GM23338 (cell line): ENCODE results near the gene CCDC175. TPM values are rescaled to one million over a fixed set of nuclear protein-coding genes. Genes with fewer than 3 reads are reported as not detected.

Source experiments
- ATAC-seq: fragments of 200-7000 bp; cut with Tn5 transposase; 3 replicates; pipeline ENCODE4 v1.9.1; 2020
- DNase-seq: peaks from one replicate; pipeline ENCODE4 v3.0.0-alpha.2; 2015; ENCODE audit warnings: low spot score
- H2AFZ ChIP-seq: fragments of 200-600 bp; sonication (generic); 2 replicates; pipeline ENCODE4 v1.8.0; 2016; ENCODE audit warnings: antibody characterized with exemption, mild to moderate bottlenecking, moderate library complexity
- H3F3A ChIP-seq: fragments of 200-600 bp; sonication (generic); replicated peaks from 2 replicates; pipeline ENCODE4 v1.8.0; 2017; ENCODE audit warnings: antibody characterized with exemption, mixed run types, low read depth
- H3K27ac ChIP-seq: fragments of 200-600 bp; sonication (generic); 2 replicates; pipeline ENCODE4 v1.6.1; 2016; ENCODE audit warnings: low read depth
- H3K27me3 ChIP-seq: fragments of 200-600 bp; sonication (generic); 2 replicates; pipeline ENCODE4 v1.8.0; 2016; ENCODE audit warnings: mild to moderate bottlenecking, mixed run types, moderate library complexity; ENCODE audit not compliant: insufficient read depth
- H3K36me3 ChIP-seq: fragments of 200-600 bp; sonication (generic); 2 replicates; pipeline ENCODE4 v1.8.0; 2016; ENCODE audit warnings: mild to moderate bottlenecking; ENCODE audit not compliant: insufficient read depth
- H3K4me1 ChIP-seq: fragments of 200-600 bp; sonication (generic); 2 replicates; pipeline ENCODE4 v1.8.0; 2016; ENCODE audit warnings: mild to moderate bottlenecking, moderate library complexity; ENCODE audit not compliant: insufficient read depth
- H3K4me2 ChIP-seq: fragments of 200-600 bp; sonication (generic); 2 replicates; pipeline ENCODE4 v1.7.1; 2017; ENCODE audit warnings: mixed run types
- H3K4me3 ChIP-seq: fragments of 200-600 bp; sonication (generic); 2 replicates; pipeline ENCODE4 v1.6.1; 2016; ENCODE audit warnings: mixed run types
- H3K79me2 ChIP-seq: fragments of 200-600 bp; sonication (generic); replicated peaks from 2 replicates; pipeline ENCODE4 v1.8.0; 2017; ENCODE audit warnings: mild to moderate bottlenecking; ENCODE audit not compliant: insufficient read depth
- H3K9me2 ChIP-seq: fragments of 200-600 bp; sonication (generic); 2 replicates; pipeline ENCODE4 v1.8.0; 2017; ENCODE audit not compliant: insufficient read depth
- H4K20me1 ChIP-seq: fragments of 200-600 bp; sonication (generic); replicated peaks from 2 replicates; pipeline ENCODE4 v1.8.0; 2017; ENCODE audit warnings: mild to moderate bottlenecking; ENCODE audit not compliant: insufficient read depth
- H3K27ac Mint-ChIP-seq: 2 replicates; pipeline ENCODE4 v1.8.0; 2020; ENCODE audit warnings: inconsistent platforms, mild to moderate bottlenecking, moderate library complexity, mixed read lengths
- H3K27me3 Mint-ChIP-seq: 3 replicates; pipeline ENCODE4 v1.8.0; 2022; ENCODE audit warnings: low read depth, mild to moderate bottlenecking, moderate library complexity, mixed read lengths, inconsistent platforms; ENCODE audit not compliant: insufficient read depth, poor library complexity
- H3K36me3 Mint-ChIP-seq: 3 replicates; pipeline ENCODE4 v1.8.0; 2021; ENCODE audit warnings: low read depth, mild to moderate bottlenecking, inconsistent platforms, moderate library complexity, mixed read lengths
- H3K4me1 Mint-ChIP-seq: 3 replicates; pipeline ENCODE4 v1.8.0; 2020; ENCODE audit warnings: mild to moderate bottlenecking, inconsistent platforms, mixed read lengths
- H3K4me3 Mint-ChIP-seq: 3 replicates; pipeline ENCODE4 v1.8.0; 2021; ENCODE audit warnings: moderate library complexity, mild to moderate bottlenecking, inconsistent platforms, mixed read lengths
- H3K9me3 Mint-ChIP-seq: 3 replicates; pipeline ENCODE4 v1.8.0; 2020; ENCODE audit warnings: moderate library complexity, mild to moderate bottlenecking, inconsistent platforms, mixed read lengths
- CREB1 ChIP-seq: fragments of 250-450 bp; sonication (Bioruptor Pico); IDR thresholded peaks from 2 replicates; pipeline ENCODE4 v1.5.0; 2020; ENCODE audit warnings: low read depth, mild to moderate bottlenecking, moderate library complexity
- CTCF ChIP-seq, 2 experiments: fragments of 200-600 bp in 1 of 2; sonication (generic) in 1 of 2; conservative IDR thresholded peaks; 2 replicates each; pipeline versions ENCODE4 v1.5.1 to v1.6.1; 2016 to 2017; ENCODE audit warnings: antibody characterized with exemption in 2 of 2, low read depth in 2 of 2, mild to moderate bottlenecking in 2 of 2, moderate library complexity in 1 of 2
- ETS1 ChIP-seq: IDR thresholded peaks from 2 replicates; pipeline ENCODE4 v1.6.1; 2016; ENCODE audit warnings: antibody characterized with exemption
- EZH2 ChIP-seq: fragments of 200-600 bp; sonication (generic); IDR thresholded peaks from one replicate; pipeline ENCODE4 v1.8.0; 2017; ENCODE audit warnings: antibody characterized with exemption, mild to moderate bottlenecking, low read depth; ENCODE audit not compliant: unreplicated experiment
- POLR2AphosphoS5 ChIP-seq: IDR thresholded peaks from 2 replicates; pipeline ENCODE4 v1.6.1; 2016; ENCODE audit warnings: antibody characterized with exemption, low read depth
- STAT1 ChIP-seq: IDR thresholded peaks from one replicate; pipeline ENCODE4 v1.6.1; 2016; ENCODE audit warnings: antibody characterized with exemption; ENCODE audit not compliant: unreplicated experiment
- ZNF114 ChIP-seq: fragments of 250-450 bp; sonication (Bioruptor Pico); IDR thresholded peaks from 2 replicates; pipeline ENCODE4 v1.5.0; 2020; ENCODE audit warnings: mild to moderate bottlenecking, moderate library complexity
- ZNF462 ChIP-seq: fragments of 250-450 bp; sonication (Bioruptor Pico); IDR thresholded peaks from 2 replicates; pipeline ENCODE4 v1.5.0; 2020; ENCODE audit warnings: mild to moderate bottlenecking, moderate library complexity
- polyA plus RNA-seq: library from polyadenylated mRNA; unstranded; fragments of >200 nt; fragmentation: Nextera tagmentation; extraction: Ambion mirVana; gene quantifications from 2 replicates; pipeline ENCODE4 v1.2.1, GENCODE V29; 2016
- total RNA-seq: library from RNA; depleted of rRNA; stranded (reverse); fragments of >200 nt; shearing (Covaris generic); gene quantifications from 2 replicates; pipeline ENCODE4 v1.2.3, GENCODE V29; 2014

Gene CCDC175
- total and polyA plus RNA-seq, 2 experiments from 2014 or later = 0.50 TPM; not detected in 1

- Mint-ChIP-seq H3K27me3 (no peaks in the 10 kb centered on the region), H3K4me3 (no peak overlapping the region), H3K36me3 (peaks cover 6% of the 10 kb centered on the region; the same call in 2 of the 3 replicates), H3K4me1 (peaks cover 9% of the 10 kb centered on the region; the same call in 2 of the 3 replicates), H3K27ac (no peak overlapping the region), H3K9me3 (peaks cover 33% of the 10 kb centered on the region)
- Histone ChIP-seq H3K4me1 (no peaks in the 10 kb centered on the region), H3K79me2 (no peaks in the 10 kb centered on the region), H3K4me3 (no peak overlapping the region), H3K27me3 (no peaks in the 10 kb centered on the region), H3K4me2 (no peak overlapping the region), H3K9me2 (no peaks in the 10 kb centered on the region), H3K27ac (no peak overlapping the region), H4K20me1 (no peaks in the 10 kb centered on the region), H3F3A (no peaks in the 10 kb centered on the region), H3K36me3 (no peaks in the 10 kb centered on the region), H2AFZ (no peak overlapping the region)
- TF ChIP-seq CTCF (conservative IDR thresholded peaks at IDR 0.05; ENCODE audit: low read depth in 2 of 2) (peak; percentile 78 to 87), ZNF114 (CRISPR knock-in tag) (no peak)
- ATAC-seq (peak; percentile 83), DNase-seq (peak; percentile 78)
These were observed 64.6 kb downstream of the CCDC175 start for GRCh38 chr14:59511916-59512575.

GRCh38 chr14:59510966-59511365 lies 65.6 kb downstream of the CCDC175 start:
- H2AFZ ChIP-seq = no peak overlapping the region
- H3K27me3 Mint-ChIP-seq = no peaks in the 10 kb centered on the region
- no peak overlapping the region for H3K4me3 ChIP-seq
- H3K27ac ChIP-seq = no peak overlapping the region
- peaks cover 30% of the 10 kb centered on the region for H3K9me3 Mint-ChIP-seq
- no peaks in the 10 kb centered on the region for H3K36me3 ChIP-seq
- no peak overlapping the region for H3K4me2 ChIP-seq
- H3K4me1 Mint-ChIP-seq = peaks cover 9% of the 10 kb centered on the region; the same call in 2 of the 3 replicates
- peaks cover 6% of the 10 kb centered on the region; the same call in 2 of the 3 replicates for H3K36me3 Mint-ChIP-seq
- H3K27me3 ChIP-seq = no peaks in the 10 kb centered on the region
- H4K20me1 ChIP-seq = no peaks in the 10 kb centered on the region
- H3K9me2 ChIP-seq = no peaks in the 10 kb centered on the region
- H3K79me2 ChIP-seq = no peaks in the 10 kb centered on the region
- H3K27ac Mint-ChIP-seq = no peak overlapping the region
- H3F3A ChIP-seq = no peaks in the 10 kb centered on the region
- ATAC-seq (no peak), DNase-seq (no peak)
- no peak overlapping the region for H3K4me3 Mint-ChIP-seq
- no peaks in the 10 kb centered on the region for H3K4me1 ChIP-seq
- TF ChIP-seq ZNF114 (CRISPR knock-in tag) (no peak), ZNF462 (CRISPR knock-in tag) (no peak), ETS1 (no peak), POLR2AphosphoS5 (no peak), EZH2 (no peak), STAT1 (no peak), CREB1 (CRISPR knock-in tag) (no peak)
